MM.1S (cell line): Measurements from ENCODE around the gene FRMD3.
A peak's percentile ranks its signal among the peaks of the same experiment; 100 is the strongest.

Experiments
- DNase-seq: peaks from one replicate; pipeline ENCODE4 v3.0.0-alpha.2; 2015
- H2AFZ ChIP-seq: fragments of 300-600 bp; sonication (generic); 2 replicates; pipeline ENCODE4 v1.6.0; 2016; ENCODE audit warnings: antibody characterized with exemption, low read length
- H3F3A ChIP-seq: fragments of 300-600 bp; sonication (generic); 2 replicates; pipeline ENCODE4 v1.6.1; 2016; ENCODE audit warnings: mild to moderate bottlenecking, antibody characterized with exemption, low read length, moderate library complexity, mixed read lengths; ENCODE audit not compliant: insufficient read depth
- H3K27ac ChIP-seq: fragments of 300-600 bp; sonication (generic); 2 replicates; pipeline ENCODE4 v1.5.1; 2016; ENCODE audit warnings: mild to moderate bottlenecking, low read length
- H3K27me3 ChIP-seq: fragments of 300-600 bp; sonication (generic); replicated peaks from 2 replicates; pipeline ENCODE4 v1.6.0; 2016; ENCODE audit warnings: low read length; ENCODE audit not compliant: insufficient read depth
- H3K36me3 ChIP-seq: fragments of 300-600 bp; sonication (generic); replicated peaks from 2 replicates; pipeline ENCODE4 v1.6.1; 2016; ENCODE audit warnings: mild to moderate bottlenecking, low read length, mixed read lengths; ENCODE audit not compliant: insufficient read depth
- H3K4me1 ChIP-seq: fragments of 300-600 bp; sonication (generic); 2 replicates; pipeline ENCODE4 v1.6.1; 2016; ENCODE audit warnings: low read length, mixed read lengths
- H3K4me2 ChIP-seq: fragments of 300-600 bp; sonication (generic); 2 replicates; pipeline ENCODE4 v1.6.0; 2016; ENCODE audit warnings: low read depth, low read length
- H3K4me3 ChIP-seq: fragments of 300-600 bp; sonication (generic); 2 replicates; pipeline ENCODE4 v1.5.1; 2016; ENCODE audit warnings: low read length, mixed read lengths
- H3K79me2 ChIP-seq: fragments of 300-600 bp; sonication (generic); 2 replicates; pipeline ENCODE4 v1.6.1; 2016; ENCODE audit warnings: mixed run types, low read length, mixed read lengths
- H3K9ac ChIP-seq: fragments of 300-600 bp; sonication (generic); 2 replicates; pipeline ENCODE4 v1.6.1; 2016; ENCODE audit warnings: low read length, mixed read lengths
- H3K9me2 ChIP-seq: fragments of 300-600 bp; sonication (generic); replicated peaks from 2 replicates; pipeline ENCODE4 v1.6.1; 2016; ENCODE audit warnings: mild to moderate bottlenecking, low read length, mixed read lengths; ENCODE audit not compliant: insufficient read depth
- H3K9me3 ChIP-seq: fragments of 300-600 bp; sonication (generic); replicated peaks from 2 replicates; pipeline ENCODE4 v1.6.1; 2016; ENCODE audit warnings: mild to moderate bottlenecking, low read length, mixed read lengths; ENCODE audit not compliant: insufficient read depth
- H4K20me1 ChIP-seq: fragments of 300-600 bp; sonication (generic); 2 replicates; pipeline ENCODE4 v1.6.1; 2016; ENCODE audit warnings: mild to moderate bottlenecking, low read length, moderate library complexity, mixed read lengths; ENCODE audit not compliant: insufficient read depth
- EZH2 ChIP-seq: fragments of 300-600 bp; sonication (generic); optimal IDR thresholded peaks from 2 replicates; pipeline ENCODE3; 2017; ENCODE audit warnings: low read depth, mild to moderate bottlenecking, antibody characterized with exemption, low read length, mixed read lengths
- EZH2phosphoT487 ChIP-seq: fragments of 300-600 bp; sonication (generic); IDR thresholded peaks from 2 replicates; pipeline ENCODE4 v1.6.1; 2018; ENCODE audit warnings: antibody characterized with exemption, low read length
- TF ChIP-seq, protein P1 (sequence below): fragments of 300-600 bp; sonication (generic); IDR thresholded peaks from 2 replicates; pipeline ENCODE4 v1.5.1; 2016; ENCODE audit warnings: antibody characterized with exemption, low read length, mixed read lengths

Gene FRMD3

GRCh38 chr9:83475741-83476140 lies 62.5 kb downstream of the FRMD3 start:
- Histone ChIP-seq H3K36me3 (no peaks in the 10 kb centered on the region), H3K9me3 (no peaks in the 10 kb centered on the region), H3K9ac (no peak overlapping the region), H4K20me1 (no peaks in the 10 kb centered on the region), H3K27ac (no peak overlapping the region), H3F3A (no peaks in the 10 kb centered on the region), H3K27me3 (no peaks in the 10 kb centered on the region), H2AFZ (no peak overlapping the region), H3K4me1 (no peaks in the 10 kb centered on the region), H3K9me2 (no peaks in the 10 kb centered on the region), H3K4me3 (no peak overlapping the region), H3K4me2 (no peak overlapping the region), H3K79me2 (no peaks in the 10 kb centered on the region)
- TF ChIP-seq, protein P1, sequence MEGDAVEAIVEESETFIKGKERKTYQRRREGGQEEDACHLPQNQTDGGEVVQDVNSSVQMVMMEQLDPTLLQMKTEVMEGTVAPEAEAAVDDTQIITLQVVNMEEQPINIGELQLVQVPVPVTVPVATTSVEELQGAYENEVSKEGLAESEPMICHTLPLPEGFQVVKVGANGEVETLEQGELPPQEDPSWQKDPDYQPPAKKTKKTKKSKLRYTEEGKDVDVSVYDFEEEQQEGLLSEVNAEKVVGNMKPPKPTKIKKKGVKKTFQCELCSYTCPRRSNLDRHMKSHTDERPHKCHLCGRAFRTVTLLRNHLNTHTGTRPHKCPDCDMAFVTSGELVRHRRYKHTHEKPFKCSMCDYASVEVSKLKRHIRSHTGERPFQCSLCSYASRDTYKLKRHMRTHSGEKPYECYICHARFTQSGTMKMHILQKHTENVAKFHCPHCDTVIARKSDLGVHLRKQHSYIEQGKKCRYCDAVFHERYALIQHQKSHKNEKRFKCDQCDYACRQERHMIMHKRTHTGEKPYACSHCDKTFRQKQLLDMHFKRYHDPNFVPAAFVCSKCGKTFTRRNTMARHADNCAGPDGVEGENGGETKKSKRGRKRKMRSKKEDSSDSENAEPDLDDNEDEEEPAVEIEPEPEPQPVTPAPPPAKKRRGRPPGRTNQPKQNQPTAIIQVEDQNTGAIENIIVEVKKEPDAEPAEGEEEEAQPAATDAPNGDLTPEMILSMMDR = no peak
- no peak for TF ChIP-seq EZH2
- no peak for TF ChIP-seq EZH2phosphoT487
- no peak for DNase-seq

GRCh38 chr9:83474631-83475030 lies 63.6 kb downstream of the FRMD3 start:
- no peak overlapping the region for H3K27ac ChIP-seq
- H3K4me2 ChIP-seq = no peak overlapping the region
- H3K4me1 ChIP-seq = no peaks in the 10 kb centered on the region
- no peaks in the 10 kb centered on the region for H3F3A ChIP-seq
- no peaks in the 10 kb centered on the region for H4K20me1 ChIP-seq
- H3K9ac ChIP-seq = no peak overlapping the region
- H2AFZ ChIP-seq = no peak overlapping the region
- no peaks in the 10 kb centered on the region for H3K27me3 ChIP-seq
- no peak overlapping the region for H3K4me3 ChIP-seq
- no peak for DNase-seq
- H3K79me2 ChIP-seq = no peaks in the 10 kb centered on the region
- no peaks in the 10 kb centered on the region for H3K9me2 ChIP-seq
- no peaks in the 10 kb centered on the region for H3K36me3 ChIP-seq
- no peaks in the 10 kb centered on the region for H3K9me3 ChIP-seq
- no peak for TF ChIP-seq EZH2phosphoT487
- no peak for TF ChIP-seq EZH2
- TF ChIP-seq, protein P1 = no peak

- Histone ChIP-seq H3K9me3 (no peaks in the 10 kb centered on the region), H3K36me3 (no peaks in the 10 kb centered on the region), H3K9me2 (no peaks in the 10 kb centered on the region), H3K27ac (no peak overlapping the region), H3K4me2 (no peak overlapping the region), H3F3A (no peaks in the 10 kb centered on the region), H3K9ac (no peak overlapping the region), H3K79me2 (no peaks in the 10 kb centered on the region), H3K4me3 (no peak overlapping the region), H4K20me1 (no peaks in the 10 kb centered on the region), H2AFZ (no peak overlapping the region), H3K4me1 (no peaks in the 10 kb centered on the region), H3K27me3 (no peaks in the 10 kb centered on the region)
- DNase-seq = peak; percentile 11
- TF ChIP-seq, protein P1 = no peak
- TF ChIP-seq EZH2phosphoT487 (peak; percentile 98), EZH2 (no peak)
Measured at GRCh38 chr9:83473488-83473971, 64.7 kb downstream of the FRMD3 start.
